ENCODE results near the gene C1orf226. TPM values are rescaled to one million over a fixed set of nuclear protein-coding genes. Genes with fewer than 3 reads are reported as not detected.
A peak's percentile ranks its signal among the peaks of the same experiment; 100 is the strongest.

C1orf226 gene
- polyA plus RNA-seq, 2 of the 4 experiments (the other 2 are of a cell fraction), result 0.32 to 0.37 TPM

DNA sequence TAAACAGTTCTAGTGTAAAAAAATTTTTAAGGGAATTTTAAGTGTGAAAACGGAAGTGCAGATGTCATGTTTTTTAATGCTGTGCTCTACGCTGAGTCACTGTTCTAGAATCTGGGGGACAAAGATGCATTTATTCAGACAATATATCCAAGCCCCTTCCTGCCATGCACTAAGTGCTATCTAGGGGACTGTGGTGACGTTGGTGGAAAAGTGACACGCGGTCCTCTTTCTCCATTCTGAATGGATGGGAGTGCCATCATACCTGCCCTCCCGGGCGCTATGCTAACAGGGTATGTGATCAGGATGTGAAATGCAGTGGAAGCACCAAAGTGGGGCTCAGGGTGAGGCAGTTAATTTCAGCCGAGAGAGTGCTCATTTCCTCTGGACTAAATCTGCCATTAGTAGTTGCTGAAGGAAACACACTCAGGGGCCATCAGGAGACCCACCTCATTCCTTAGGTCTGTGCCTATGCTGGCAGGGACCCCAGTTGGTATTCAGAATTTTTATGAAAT lies 6.6 kb downstream of the C1orf226 start:
- no peak for TF ChIP-seq BHLHE40 (IDR thresholded peaks at IDR 0.05; ENCODE audit: low read depth, low read length)
- TF ChIP-seq, protein P1, sequence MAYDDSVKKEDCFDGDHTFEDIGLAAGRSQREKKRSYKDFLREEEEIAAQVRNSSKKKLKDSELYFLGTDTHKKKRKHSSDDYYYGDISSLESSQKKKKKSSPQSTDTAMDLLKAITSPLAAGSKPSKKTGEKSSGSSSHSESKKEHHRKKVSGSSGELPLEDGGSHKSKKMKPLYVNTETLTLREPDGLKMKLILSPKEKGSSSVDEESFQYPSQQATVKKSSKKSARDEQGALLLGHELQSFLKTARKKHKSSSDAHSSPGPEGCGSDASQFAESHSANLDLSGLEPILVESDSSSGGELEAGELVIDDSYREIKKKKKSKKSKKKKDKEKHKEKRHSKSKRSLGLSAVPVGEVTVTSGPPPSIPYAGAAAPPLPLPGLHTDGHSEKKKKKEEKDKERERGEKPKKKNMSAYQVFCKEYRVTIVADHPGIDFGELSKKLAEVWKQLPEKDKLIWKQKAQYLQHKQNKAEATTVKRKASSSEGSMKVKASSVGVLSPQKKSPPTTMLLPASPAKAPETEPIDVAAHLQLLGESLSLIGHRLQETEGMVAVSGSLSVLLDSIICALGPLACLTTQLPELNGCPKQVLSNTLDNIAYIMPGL (CRISPR knock-in tag; IDR thresholded peaks at IDR 0.05; ENCODE audit: borderline replicate concordance), result no peak
- TF ChIP-seq NR3C1 (IDR thresholded peaks at IDR 0.05), result no peak
- TF ChIP-seq, protein P2, sequence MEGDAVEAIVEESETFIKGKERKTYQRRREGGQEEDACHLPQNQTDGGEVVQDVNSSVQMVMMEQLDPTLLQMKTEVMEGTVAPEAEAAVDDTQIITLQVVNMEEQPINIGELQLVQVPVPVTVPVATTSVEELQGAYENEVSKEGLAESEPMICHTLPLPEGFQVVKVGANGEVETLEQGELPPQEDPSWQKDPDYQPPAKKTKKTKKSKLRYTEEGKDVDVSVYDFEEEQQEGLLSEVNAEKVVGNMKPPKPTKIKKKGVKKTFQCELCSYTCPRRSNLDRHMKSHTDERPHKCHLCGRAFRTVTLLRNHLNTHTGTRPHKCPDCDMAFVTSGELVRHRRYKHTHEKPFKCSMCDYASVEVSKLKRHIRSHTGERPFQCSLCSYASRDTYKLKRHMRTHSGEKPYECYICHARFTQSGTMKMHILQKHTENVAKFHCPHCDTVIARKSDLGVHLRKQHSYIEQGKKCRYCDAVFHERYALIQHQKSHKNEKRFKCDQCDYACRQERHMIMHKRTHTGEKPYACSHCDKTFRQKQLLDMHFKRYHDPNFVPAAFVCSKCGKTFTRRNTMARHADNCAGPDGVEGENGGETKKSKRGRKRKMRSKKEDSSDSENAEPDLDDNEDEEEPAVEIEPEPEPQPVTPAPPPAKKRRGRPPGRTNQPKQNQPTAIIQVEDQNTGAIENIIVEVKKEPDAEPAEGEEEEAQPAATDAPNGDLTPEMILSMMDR (IDR thresholded peaks at IDR 0.05), result no peak
- no peak for TF ChIP-seq TFCP2L1 (CRISPR knock-in tag; IDR thresholded peaks at IDR 0.05)
- TF ChIP-seq EHF (CRISPR knock-in tag; IDR thresholded peaks at IDR 0.05), result no peak
- TF ChIP-seq JUNB (IDR thresholded peaks at IDR 0.05), result no peak
- TF ChIP-seq FOSB (CRISPR knock-in tag; IDR thresholded peaks at IDR 0.05), result no peak
- TF ChIP-seq RFX5 (IDR thresholded peaks at IDR 0.05), result no peak
- no peak for TF ChIP-seq MAZ (IDR thresholded peaks at IDR 0.05; ENCODE audit: borderline replicate concordance, low read depth, low read length)
- no peak for TF ChIP-seq PHF8 (IDR thresholded peaks at IDR 0.05; ENCODE audit: borderline replicate concordance, low read depth)
- TF ChIP-seq POLR2AphosphoS2 (conservative IDR thresholded peaks at IDR 0.05; ENCODE audit: low read length), result no peak
- TF ChIP-seq, protein P3, sequence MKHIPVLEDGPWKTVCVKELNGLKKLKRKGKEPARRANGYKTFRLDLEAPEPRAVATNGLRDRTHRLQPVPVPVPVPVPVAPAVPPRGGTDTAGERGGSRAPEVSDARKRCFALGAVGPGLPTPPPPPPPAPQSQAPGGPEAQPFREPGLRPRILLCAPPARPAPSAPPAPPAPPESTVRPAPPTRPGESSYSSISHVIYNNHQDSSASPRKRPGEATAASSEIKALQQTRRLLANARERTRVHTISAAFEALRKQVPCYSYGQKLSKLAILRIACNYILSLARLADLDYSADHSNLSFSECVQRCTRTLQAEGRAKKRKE (CRISPR knock-in tag; IDR thresholded peaks at IDR 0.05; ENCODE audit: low read depth), result no peak
- no peak for TF ChIP-seq JUN (IDR thresholded peaks at IDR 0.05)
- TF ChIP-seq NPAS2 (CRISPR knock-in tag; IDR thresholded peaks at IDR 0.05; ENCODE audit: borderline replicate concordance), result no peak
- WGBS (ENCODE audit: missing lambda C conversion rate), result 81% methylated on average over 8 of the region's 8 CpGs
- DNase-seq (ENCODE audit: low read depth in 1 of 2, low spot score in 1 of 2), result no peak
- Histone ChIP-seq H3K4me3 (no peak overlapping the region), H3K9me3 (no peaks in the 10 kb centered on the region), H3K4me1 (no peaks in the 10 kb centered on the region), H3K4me2 (no peak overlapping the region), H3K27ac (peak overlapping the region in 1 of 2 experiments; percentile 21; a peak in 1 of 6 replicates)
- POLR2A ChIA-PET, result no interaction called here
- CTCF ChIA-PET, result interaction anchor here (0.9 to 5.9 kb wide), 2 partner anchors 6 to 332 kb away, joined by 3 to 35 read pairs; partner anchors contain the start of gene C1orf226
- no peak for FAIRE-seq
- ATAC-seq, result no peak

DNA sequence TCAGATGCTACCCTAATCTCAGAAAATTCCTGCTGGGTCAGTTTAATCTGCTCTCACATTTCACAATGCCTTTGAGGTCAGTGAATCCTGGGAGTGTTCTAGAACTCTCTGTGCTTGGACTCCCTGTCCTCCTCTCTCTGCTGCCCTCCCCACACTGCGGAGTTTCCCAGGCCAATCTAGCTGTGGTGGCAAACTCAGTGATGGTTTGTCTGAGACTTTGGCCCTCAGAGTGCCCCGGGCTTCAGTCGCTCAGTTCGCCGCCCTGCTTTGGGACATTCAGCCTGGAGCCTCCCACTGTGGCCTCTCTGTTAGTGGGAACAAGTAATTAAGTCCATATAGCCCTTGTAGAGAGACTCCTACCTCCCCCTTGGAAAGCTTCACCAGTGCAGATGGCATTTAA lies 7.1 kb downstream of the C1orf226 start:
- Histone ChIP-seq H3K4me1 (no peaks in the 10 kb centered on the region), H3K27ac (peak overlapping the region in 1 of 2 experiments; percentile 13; a peak in 1 of 6 replicates), H3K9me3 (no peaks in the 10 kb centered on the region), H3K4me3 (no peak overlapping the region), H3K4me2 (no peak overlapping the region)
- TF ChIP-seq, protein P4, sequence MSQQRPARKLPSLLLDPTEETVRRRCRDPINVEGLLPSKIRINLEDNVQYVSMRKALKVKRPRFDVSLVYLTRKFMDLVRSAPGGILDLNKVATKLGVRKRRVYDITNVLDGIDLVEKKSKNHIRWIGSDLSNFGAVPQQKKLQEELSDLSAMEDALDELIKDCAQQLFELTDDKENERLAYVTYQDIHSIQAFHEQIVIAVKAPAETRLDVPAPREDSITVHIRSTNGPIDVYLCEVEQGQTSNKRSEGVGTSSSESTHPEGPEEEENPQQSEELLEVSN (IDR thresholded peaks at IDR 0.05; ENCODE audit: borderline replicate concordance, low read depth), result no peak
- TF ChIP-seq RNF2 (IDR thresholded peaks at IDR 0.05; ENCODE audit: borderline replicate concordance, low read depth) (no peak), EP300 (IDR thresholded peaks at IDR 0.05) (no peak), EHF (CRISPR knock-in tag; IDR thresholded peaks at IDR 0.05) (no peak), HDAC2 (IDR thresholded peaks at IDR 0.05) (no peak), GATA3 (IDR thresholded peaks at IDR 0.05; ENCODE audit: borderline replicate concordance) (no peak), NPAS2 (CRISPR knock-in tag; IDR thresholded peaks at IDR 0.05; ENCODE audit: borderline replicate concordance) (no peak), TP53 (CRISPR knock-in tag; IDR thresholded peaks at IDR 0.05) (no peak), ZSCAN20 (CRISPR knock-in tag; IDR thresholded peaks at IDR 0.05) (no peak), ESRRA (IDR thresholded peaks at IDR 0.05; ENCODE audit: borderline replicate concordance, low read length) (no peak), MAFK (IDR thresholded peaks at IDR 0.05; ENCODE audit: partially characterized antibody) (no peak), HEYL (CRISPR knock-in tag; IDR thresholded peaks at IDR 0.05) (no peak), KDM1A (IDR thresholded peaks at IDR 0.05; ENCODE audit: low read depth) (no peak), ZNF302 (CRISPR knock-in tag; IDR thresholded peaks at IDR 0.05) (no peak), ZFP36 (IDR thresholded peaks at IDR 0.05; ENCODE audit: borderline replicate concordance, partially characterized antibody) (no peak), NFE2L2 (conservative IDR thresholded peaks at IDR 0.05; ENCODE audit: low read length) (no peak), PHF8 (IDR thresholded peaks at IDR 0.05; ENCODE audit: borderline replicate concordance, low read depth) (no peak)
- TF ChIP-seq, protein P5, sequence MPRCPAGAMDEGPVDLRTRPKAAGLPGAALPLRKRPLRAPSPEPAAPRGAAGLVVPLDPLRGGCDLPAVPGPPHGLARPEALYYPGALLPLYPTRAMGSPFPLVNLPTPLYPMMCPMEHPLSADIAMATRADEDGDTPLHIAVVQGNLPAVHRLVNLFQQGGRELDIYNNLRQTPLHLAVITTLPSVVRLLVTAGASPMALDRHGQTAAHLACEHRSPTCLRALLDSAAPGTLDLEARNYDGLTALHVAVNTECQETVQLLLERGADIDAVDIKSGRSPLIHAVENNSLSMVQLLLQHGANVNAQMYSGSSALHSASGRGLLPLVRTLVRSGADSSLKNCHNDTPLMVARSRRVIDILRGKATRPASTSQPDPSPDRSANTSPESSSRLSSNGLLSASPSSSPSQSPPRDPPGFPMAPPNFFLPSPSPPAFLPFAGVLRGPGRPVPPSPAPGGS (IDR thresholded peaks at IDR 0.05), result no peak
- TF ChIP-seq, protein P6, sequence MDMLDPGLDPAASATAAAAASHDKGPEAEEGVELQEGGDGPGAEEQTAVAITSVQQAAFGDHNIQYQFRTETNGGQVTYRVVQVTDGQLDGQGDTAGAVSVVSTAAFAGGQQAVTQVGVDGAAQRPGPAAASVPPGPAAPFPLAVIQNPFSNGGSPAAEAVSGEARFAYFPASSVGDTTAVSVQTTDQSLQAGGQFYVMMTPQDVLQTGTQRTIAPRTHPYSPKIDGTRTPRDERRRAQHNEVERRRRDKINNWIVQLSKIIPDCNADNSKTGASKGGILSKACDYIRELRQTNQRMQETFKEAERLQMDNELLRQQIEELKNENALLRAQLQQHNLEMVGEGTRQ (IDR thresholded peaks at IDR 0.05), result no peak
- no peak for DNase-seq (ENCODE audit: low read depth in 1 of 2, low spot score in 1 of 2)
- ATAC-seq, result no peak
- ChIA-PET CTCF (interaction anchor here (3.1 to 5.9 kb wide), 2 partner anchors 7 to 332 kb away, joined by 15 to 35 read pairs; partner anchors contain the start of gene C1orf226), POLR2A (no interaction called here)
- WGBS (ENCODE audit: missing lambda C conversion rate), result 87% methylated on average over 5 of the region's 5 CpGs
- no peak for FAIRE-seq
